AG04449 (cell line): ENCODE measurements around the gene GOLGA6L2.
"Not testable (repeated sequence)": the region's sequence is repeated elsewhere in the genome, so short reads cannot be mapped to it uniquely, and the experiment has no call there.

Experiments used
- CTCF ChIA-PET: fragments of 350-600 bp; formaldehyde crosslinking; extraction: SDS; loops from one replicate; lab custom pipeline; 2021; ENCODE audit warnings: antibody characterized with exemption; lab: Yijun Ruan, JAX
- POLR2A ChIA-PET: fragments of 400-600, 350-600 bp; formaldehyde crosslinking; extraction: SDS; loops from one replicate; lab custom pipeline; 2020; ENCODE audit warnings: antibody characterized with exemption, inconsistent platforms; lab: Yijun Ruan, JAX
- DNase-seq: peaks from one replicate; pipeline ENCODE4 v3.0.0-alpha.2; 2010; ENCODE audit warnings: low read depth, low spot score
- H3K4me3 ChIP-seq: 2 replicates; pipeline ENCODE4 v1.5.1; 2011; ENCODE audit warnings: low read depth, mild to moderate bottlenecking, control low read depth, low read length
- TF ChIP-seq, protein P1 (sequence below): IDR thresholded peaks from one replicate; pipeline ENCODE4 v1.5.1; 2011; ENCODE audit warnings: mild to moderate bottlenecking, moderate library complexity, low read length, control low read depth, inconsistent platforms; ENCODE audit not compliant: insufficient read depth; ENCODE audit errors: missing control alignments

GOLGA6L2 gene

DNA sequence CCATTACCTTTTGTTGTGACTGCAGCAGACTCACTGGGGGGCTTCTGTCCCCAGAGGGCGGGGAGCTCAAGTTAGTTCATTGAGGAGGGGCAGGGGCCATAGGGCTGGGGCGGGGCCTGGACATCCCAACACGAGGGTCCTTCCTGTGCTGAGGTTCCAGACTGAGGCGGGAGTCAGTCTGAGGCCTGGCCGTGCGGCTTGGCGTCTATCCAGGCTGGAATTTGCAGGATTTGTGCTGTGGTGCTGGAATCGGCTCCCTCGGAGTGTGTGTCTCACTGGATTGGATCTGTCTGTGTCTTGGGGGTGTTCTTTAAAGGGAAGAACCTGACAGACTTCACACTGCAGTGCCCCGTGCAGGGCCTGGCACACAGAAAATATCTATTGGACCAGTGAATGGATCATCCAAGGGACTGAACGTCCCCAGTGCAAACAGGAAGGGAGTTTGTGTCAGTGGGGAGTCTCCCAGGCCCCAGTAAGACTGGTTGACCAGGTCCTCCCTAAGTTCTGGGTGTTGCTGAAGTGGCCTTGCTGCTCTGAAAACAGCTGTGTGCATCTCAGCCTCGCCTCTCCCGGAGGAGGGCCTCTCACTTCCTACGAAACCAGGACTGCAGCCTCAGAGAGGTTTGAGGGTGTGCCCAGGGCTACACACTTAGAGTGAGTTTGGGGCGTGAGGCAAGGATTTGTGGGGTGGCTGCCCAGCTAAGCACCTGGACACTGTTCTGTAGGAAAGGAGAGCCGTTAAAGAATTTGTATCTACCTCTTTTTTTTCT lies 26.1 kb downstream of the GOLGA6L2 start:
- DNase-seq = no peak
- POLR2A ChIA-PET = no interaction called here
- CTCF ChIA-PET = no interaction called here
- TF ChIP-seq, protein P1, sequence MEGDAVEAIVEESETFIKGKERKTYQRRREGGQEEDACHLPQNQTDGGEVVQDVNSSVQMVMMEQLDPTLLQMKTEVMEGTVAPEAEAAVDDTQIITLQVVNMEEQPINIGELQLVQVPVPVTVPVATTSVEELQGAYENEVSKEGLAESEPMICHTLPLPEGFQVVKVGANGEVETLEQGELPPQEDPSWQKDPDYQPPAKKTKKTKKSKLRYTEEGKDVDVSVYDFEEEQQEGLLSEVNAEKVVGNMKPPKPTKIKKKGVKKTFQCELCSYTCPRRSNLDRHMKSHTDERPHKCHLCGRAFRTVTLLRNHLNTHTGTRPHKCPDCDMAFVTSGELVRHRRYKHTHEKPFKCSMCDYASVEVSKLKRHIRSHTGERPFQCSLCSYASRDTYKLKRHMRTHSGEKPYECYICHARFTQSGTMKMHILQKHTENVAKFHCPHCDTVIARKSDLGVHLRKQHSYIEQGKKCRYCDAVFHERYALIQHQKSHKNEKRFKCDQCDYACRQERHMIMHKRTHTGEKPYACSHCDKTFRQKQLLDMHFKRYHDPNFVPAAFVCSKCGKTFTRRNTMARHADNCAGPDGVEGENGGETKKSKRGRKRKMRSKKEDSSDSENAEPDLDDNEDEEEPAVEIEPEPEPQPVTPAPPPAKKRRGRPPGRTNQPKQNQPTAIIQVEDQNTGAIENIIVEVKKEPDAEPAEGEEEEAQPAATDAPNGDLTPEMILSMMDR = no peak
- no peak overlapping the region for H3K4me3 ChIP-seq

DNA sequence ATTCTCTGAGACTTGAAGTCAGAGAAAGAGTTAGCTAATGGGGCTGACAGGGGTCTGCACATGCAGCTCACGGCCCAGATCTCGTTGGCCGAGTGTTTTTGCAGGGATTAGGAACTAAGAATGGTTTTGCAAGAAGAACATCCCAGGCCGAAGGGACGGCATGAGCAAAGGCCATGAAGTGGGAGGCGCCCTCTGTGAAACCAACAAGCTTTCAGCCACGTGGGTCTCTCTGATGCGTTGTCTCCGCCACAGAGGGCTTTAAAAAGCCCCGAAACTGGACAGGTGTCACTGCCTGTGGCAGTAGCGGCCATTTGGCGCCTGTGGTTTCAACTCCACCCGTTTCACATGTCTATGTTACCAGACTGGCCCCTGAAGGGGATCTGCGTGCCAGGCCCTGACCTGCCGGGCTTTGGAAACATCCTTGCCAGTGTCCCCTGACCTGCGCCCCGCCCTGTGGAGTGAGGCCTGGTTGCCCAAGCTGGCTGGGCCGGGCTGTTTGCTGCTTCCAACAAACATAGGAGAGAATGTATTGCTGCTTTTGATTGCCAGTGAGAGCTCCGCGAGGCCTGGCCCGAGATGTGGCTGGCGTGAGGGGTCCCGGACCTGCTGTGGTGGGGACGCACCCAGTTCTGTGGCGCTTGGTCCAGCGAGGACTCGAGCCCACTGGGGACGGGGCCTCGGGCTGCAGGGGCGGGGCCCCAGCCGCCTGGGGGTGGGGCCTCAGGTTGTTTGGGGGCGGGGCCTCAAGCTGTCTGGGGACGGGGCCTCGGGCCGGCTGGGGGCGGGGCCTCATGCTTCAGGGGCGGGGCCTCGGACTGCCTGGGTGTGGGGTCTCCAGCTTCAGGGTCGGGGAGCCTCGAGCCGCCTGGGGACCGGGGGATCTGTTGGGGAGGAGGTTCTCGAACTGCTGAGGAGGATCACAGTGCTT lies 30.4 kb downstream of the GOLGA6L2 start:
- no peak for DNase-seq
- POLR2A ChIA-PET = no interaction called here
- CTCF ChIA-PET = no interaction called here
- H3K4me3 ChIP-seq = no peak overlapping the region
- TF ChIP-seq, protein P1 = no peak

DNA sequence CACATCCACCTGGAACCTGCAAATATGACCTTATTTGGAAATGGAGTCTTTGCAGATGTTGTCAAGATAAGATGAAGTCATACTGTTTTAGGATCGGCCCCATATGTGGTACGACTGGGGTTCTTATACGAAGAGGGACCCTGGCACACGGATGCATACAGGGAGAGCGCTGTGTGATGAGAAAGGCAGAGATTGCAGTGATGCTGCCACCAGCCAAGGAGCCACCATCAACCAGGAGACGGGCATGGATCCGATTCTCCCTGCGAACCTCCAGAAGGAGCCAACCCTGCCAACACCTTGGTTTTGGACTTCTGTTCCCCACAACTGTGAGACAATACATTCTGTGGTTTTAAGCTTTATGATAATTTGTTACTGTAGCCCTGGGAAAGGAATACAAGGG lies 31.2 kb downstream of the GOLGA6L2 start:
- CTCF ChIA-PET, H3K4me3 ChIP-seq, DNase-seq, POLR2A ChIA-PET: not testable (repeated sequence)

DNA sequence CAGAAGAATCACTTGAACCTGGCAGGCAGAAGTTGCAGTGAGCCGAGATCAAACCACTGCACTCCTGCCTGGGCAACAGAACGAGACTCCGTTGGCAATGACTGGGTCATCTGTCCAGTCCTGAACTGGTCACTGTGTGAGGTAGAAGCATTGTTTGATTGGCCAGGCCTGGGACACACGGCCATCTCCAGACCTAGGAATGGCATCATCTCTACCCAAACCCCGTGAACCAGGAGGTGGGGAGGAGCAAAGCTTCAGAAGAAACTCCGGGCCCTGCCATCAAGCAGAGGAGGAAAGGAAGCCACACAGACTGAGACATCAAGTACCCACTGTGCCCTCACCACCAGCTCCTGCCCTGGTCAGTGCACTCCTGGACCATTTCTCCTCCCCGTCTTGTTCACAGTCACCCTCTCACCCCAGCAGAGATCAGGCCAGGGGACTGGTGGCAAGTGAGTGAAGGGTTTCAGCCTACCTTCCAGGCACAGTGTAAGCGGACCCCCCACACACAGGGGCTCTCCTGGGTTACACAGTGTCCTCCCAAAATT lies 31.6 kb downstream of the GOLGA6L2 start:
- ChIA-PET CTCF (no interaction called here), POLR2A (no interaction called here)
- no peak overlapping the region for H3K4me3 ChIP-seq
- TF ChIP-seq, protein P1 = no peak
- no peak for DNase-seq

DNA sequence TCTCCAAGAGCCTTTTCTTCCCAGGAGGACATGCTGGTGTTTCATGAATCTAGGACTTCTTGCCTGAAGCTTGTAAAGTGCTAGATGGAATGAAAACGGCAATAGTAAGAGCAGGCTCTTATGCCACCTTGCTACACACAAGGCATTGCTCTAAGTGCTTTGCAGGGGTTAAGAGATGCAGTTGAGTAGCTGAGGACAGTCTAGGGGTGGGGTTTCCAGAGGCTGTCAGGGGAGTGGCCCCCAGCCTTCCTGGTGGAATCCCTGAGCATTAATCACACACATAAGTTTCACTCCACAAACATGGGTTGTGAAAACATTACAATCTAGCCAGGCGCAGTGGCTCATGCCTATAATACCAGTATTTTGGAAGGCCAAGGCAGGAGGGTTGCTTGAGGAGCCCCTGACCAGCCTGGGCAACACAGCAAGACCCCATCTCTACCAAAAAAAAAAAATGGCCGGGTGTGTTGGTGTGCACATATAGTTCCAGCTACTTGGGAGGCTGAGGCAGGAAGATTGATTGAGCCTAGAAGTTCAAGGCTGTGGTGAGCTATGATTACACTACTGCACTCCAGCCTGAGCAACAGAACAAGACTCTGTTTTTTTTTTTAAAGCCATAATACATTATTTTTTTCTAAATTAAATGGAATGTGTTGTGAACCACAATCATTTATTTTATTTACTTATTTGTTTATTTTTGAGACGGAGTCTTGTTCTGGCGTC lies 34.0 kb downstream of the GOLGA6L2 start:
- CTCF ChIA-PET, DNase-seq, POLR2A ChIA-PET, H3K4me3 ChIP-seq: not testable (repeated sequence)

DNA sequence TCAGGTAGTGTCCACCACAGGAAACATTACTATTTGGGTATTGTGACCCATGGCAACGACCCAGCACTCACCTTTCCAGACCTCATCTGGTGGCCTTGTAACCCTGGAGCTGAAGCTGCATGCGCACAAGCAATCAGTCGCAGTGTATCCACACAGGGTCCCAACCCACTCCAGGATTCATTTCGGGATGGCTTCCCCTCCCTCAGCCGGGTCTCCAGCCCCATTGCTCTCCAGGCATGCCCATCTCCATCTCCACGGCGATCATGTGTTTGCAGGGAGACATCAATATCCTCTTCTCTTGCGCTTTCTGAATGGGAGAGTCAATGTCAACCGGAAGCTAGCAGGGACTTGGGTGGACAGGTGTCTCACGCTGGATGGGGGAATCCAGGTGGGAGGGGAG lies 35.2 kb downstream of the GOLGA6L2 start:
- TF ChIP-seq, protein P1 = no peak
- CTCF ChIA-PET = no interaction called here
- no peak for DNase-seq
- POLR2A ChIA-PET = no interaction called here
- no peak overlapping the region for H3K4me3 ChIP-seq
